Tibial artery (tissue), 4 donors: Measurements from ENCODE around the gene IMP3.

Source experiments
- DNase-seq, 2 donors: peaks; one replicate each; pipeline ENCODE4 v3.0.0-alpha.2; 2019
- H3K27ac ChIP-seq, 2 donors: fragments of 200-600 bp; sonication (generic) in 1 of 2; 1 replicate in 1 of 2; 2 replicates in 1 of 2; pipeline ENCODE4 v1.5.1; 2018 to 2019; ENCODE audit warnings: mild to moderate bottlenecking in 1 of 2
- H3K27me3 ChIP-seq, 2 donors: fragments of 200-600 bp; sonication (generic) in 1 of 2; one replicate each; pipeline versions ENCODE4 v1.5.1 to v1.6.0; 2016 to 2019
- H3K36me3 ChIP-seq, 3 donors: fragments of 200-600 bp; sonication (generic) in 2 of 3; one replicate each; pipeline ENCODE4 v1.5.1; 2016 to 2019; ENCODE audit warnings: mild to moderate bottlenecking in 2 of 3
- H3K4me1 ChIP-seq, 4 donors: fragments of 200-600 bp; sonication (generic) in 2 of 4; 1 replicate in 3 of 4; 2 replicates in 1 of 4; pipeline ENCODE4 v1.5.1; 2016 to 2019
- H3K4me3 ChIP-seq, 2 donors: fragments of 200-600 bp; sonication (generic) in 1 of 2; 1 replicate in 1 of 2; 2 replicates in 1 of 2; pipeline ENCODE4 v1.5.1; 2018 to 2019; ENCODE audit warnings: mild to moderate bottlenecking in 2 of 2
- H3K9me3 ChIP-seq, 3 donors: fragments of 200-600 bp; sonication (generic) in 1 of 3; one replicate each; pipeline ENCODE4 v1.5.1; 2016 to 2019
- CTCF ChIP-seq, 2 experiments: fragments of 200-600 bp in 1 of 2; fragments of 450-650 bp in 1 of 2; IDR thresholded peaks; one replicate each; pipeline ENCODE4 v1.5.1; 2017 to 2019; ENCODE audit warnings: antibody characterized with exemption in 2 of 2, mild to moderate bottlenecking in 1 of 2, moderate library complexity in 1 of 2
- intact Hi-C: fragments of 100-400 bp; cut with DNase I; formaldehyde crosslinking; loops from one replicate; pipeline ENCODE4 v1.15.0; 2023; ENCODE audit warnings: low total_unique reads

The IMP3 gene

GRCh38 chr15:75625542-75626347, 14.3 kb downstream of the IMP3 start, which contains the start of gene SNUPN:
SNUPN (minus strand) TSS chr15:75625725; CDS start chr15:75621051, 4,674 bp downstream.
- Histone ChIP-seq H3K4me3 (peak within 1 kb of the TSS; percentile 94 to 99), H3K9me3 (no peaks in the 10 kb centered on the region), H3K4me1 (peaks cover 0 to 28% (median 12%) of the 10 kb centered on the region in 4 donors), H3K27ac (peak within 1 kb of the TSS; percentile 93 to 97), H3K27me3 (no peaks in the 10 kb centered on the region), H3K36me3 (no peaks in the 10 kb centered on the region)
- DNase-seq: peak; percentile 94 to 97
- TF ChIP-seq CTCF (IDR thresholded peaks at IDR 0.05): no peak
- intact Hi-C loops: loop anchor here (10.0 kb wide), 1 partner anchor 111 kb away; no protein-coding TSS in a partner anchor

GRCh38 chr15:75622505-75622904, 17.5 kb downstream of the IMP3 start:
- peaks cover 2 to 20% (median 9%) of the 10 kb centered on the region in 3 donors for H3K36me3 ChIP-seq
- peak overlapping the region in 1 of 2 donors; percentile 69 for H3K27ac ChIP-seq
- intact Hi-C loops: loop anchor here (10.0 kb wide), 1 partner anchor 108 kb away; no protein-coding TSS in a partner anchor
- peaks cover 0 to 41% (median 24%) of the 10 kb centered on the region in 4 donors for H3K4me1 ChIP-seq
- H3K9me3 ChIP-seq: no peaks in the 10 kb centered on the region
- no peak for TF ChIP-seq CTCF (IDR thresholded peaks at IDR 0.05)
- H3K4me3 ChIP-seq: no peak overlapping the region
- H3K27me3 ChIP-seq: no peaks in the 10 kb centered on the region
- no peak for DNase-seq

- intact Hi-C loops: loop anchor here (10.0 kb wide), 1 partner anchor 106 kb away; no protein-coding TSS in a partner anchor
- Histone ChIP-seq H3K4me1 (peaks cover 0 to 35% (median 21%) of the 10 kb centered on the region in 4 donors), H3K9me3 (no peaks in the 10 kb centered on the region), H3K4me3 (peak overlapping the region; percentile 14 to 40), H3K27me3 (no peaks in the 10 kb centered on the region), H3K36me3 (peaks cover 18 to 36% (median 21%) of the 10 kb centered on the region in 3 donors), H3K27ac (peak overlapping the region; percentile 68 to 69)
- peak; percentile 92 to 94 for DNase-seq
- peak; percentile 50 to 68 for TF ChIP-seq CTCF (IDR thresholded peaks at IDR 0.05)
Measured at GRCh38 chr15:75620841-75621391, 19.1 kb downstream of the IMP3 start.

- peak overlapping the region; percentile 68 to 69 for H3K27ac ChIP-seq
- TF ChIP-seq CTCF (IDR thresholded peaks at IDR 0.05): no peak
- H3K9me3 ChIP-seq: no peaks in the 10 kb centered on the region
- H3K27me3 ChIP-seq: no peaks in the 10 kb centered on the region
- intact Hi-C loops: loop anchor here (10.0 kb wide), 1 partner anchor 105 kb away; no protein-coding TSS in a partner anchor
- H3K4me1 ChIP-seq: peaks cover 0 to 33% (median 20%) of the 10 kb centered on the region in 4 donors
- peak overlapping the region; percentile 14 to 40 for H3K4me3 ChIP-seq
- peaks cover 21 to 43% (median 23%) of the 10 kb centered on the region in 3 donors for H3K36me3 ChIP-seq
- peak in 1 of 2 donors; percentile 61 for DNase-seq
Measured at GRCh38 chr15:75620058-75620820, 19.8 kb downstream of the IMP3 start.

GRCh38 chr15:75616766-75617165, 23.3 kb downstream of the IMP3 start:
- Histone ChIP-seq H3K36me3 (peaks cover 34 to 76% (median 52%) of the 10 kb centered on the region in 3 donors), H3K27ac (no peak overlapping the region), H3K9me3 (no peaks in the 10 kb centered on the region), H3K27me3 (no peaks in the 10 kb centered on the region), H3K4me3 (no peak overlapping the region), H3K4me1 (peaks cover 0 to 23% (median 20%) of the 10 kb centered on the region in 4 donors)
- intact Hi-C loops: no loop called here
- no peak for DNase-seq
- TF ChIP-seq CTCF (IDR thresholded peaks at IDR 0.05): no peak
